ENCODE measurements around the gene CADPS.

- TF ChIP-seq, protein P1, sequence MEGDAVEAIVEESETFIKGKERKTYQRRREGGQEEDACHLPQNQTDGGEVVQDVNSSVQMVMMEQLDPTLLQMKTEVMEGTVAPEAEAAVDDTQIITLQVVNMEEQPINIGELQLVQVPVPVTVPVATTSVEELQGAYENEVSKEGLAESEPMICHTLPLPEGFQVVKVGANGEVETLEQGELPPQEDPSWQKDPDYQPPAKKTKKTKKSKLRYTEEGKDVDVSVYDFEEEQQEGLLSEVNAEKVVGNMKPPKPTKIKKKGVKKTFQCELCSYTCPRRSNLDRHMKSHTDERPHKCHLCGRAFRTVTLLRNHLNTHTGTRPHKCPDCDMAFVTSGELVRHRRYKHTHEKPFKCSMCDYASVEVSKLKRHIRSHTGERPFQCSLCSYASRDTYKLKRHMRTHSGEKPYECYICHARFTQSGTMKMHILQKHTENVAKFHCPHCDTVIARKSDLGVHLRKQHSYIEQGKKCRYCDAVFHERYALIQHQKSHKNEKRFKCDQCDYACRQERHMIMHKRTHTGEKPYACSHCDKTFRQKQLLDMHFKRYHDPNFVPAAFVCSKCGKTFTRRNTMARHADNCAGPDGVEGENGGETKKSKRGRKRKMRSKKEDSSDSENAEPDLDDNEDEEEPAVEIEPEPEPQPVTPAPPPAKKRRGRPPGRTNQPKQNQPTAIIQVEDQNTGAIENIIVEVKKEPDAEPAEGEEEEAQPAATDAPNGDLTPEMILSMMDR (conservative IDR thresholded peaks at IDR 0.05): no peak
- TF ChIP-seq EZH2 (IDR thresholded peaks at IDR 0.05; ENCODE audit: low read depth): no peak
These were observed 364 bp upstream of the CADPS start for GRCh38 chr3:62875558-62876002.

Data from PC-9 (cell line).